Neural cell (in vitro differentiated cells): ENCODE data around the gene ZNF142. TPM values are rescaled to one million over a fixed set of nuclear protein-coding genes. Genes with fewer than 3 reads are reported as not detected.

Source experiments
- H2AFZ ChIP-seq: fragments of 200-600, 300-800 bp; sonication (generic), shearing (Covaris generic); 2 replicates; pipeline ENCODE4 v1.6.0; 2014; ENCODE audit warnings: low read depth, mild to moderate bottlenecking, antibody characterized with exemption, low read length, moderate library complexity
- H3F3A ChIP-seq: fragments of 200-600 bp; shearing (Covaris generic); 2 replicates; pipeline ENCODE4 v1.6.1; 2016; ENCODE audit warnings: mild to moderate bottlenecking, moderate library complexity, mixed read lengths, antibody characterized with exemption, low read length; ENCODE audit not compliant: insufficient read depth, poor library complexity, severe bottlenecking
- H3K27ac ChIP-seq: fragments of 200-600, 300-800 bp; sonication (generic), shearing (Covaris generic); 2 replicates; pipeline ENCODE4 v1.5.1; 2014; ENCODE audit warnings: mild to moderate bottlenecking, low read length, moderate library complexity
- H3K27me3 ChIP-seq: fragments of 300-800, 200-600 bp; sonication (generic), shearing (Covaris generic); 2 replicates; pipeline ENCODE4 v1.6.0; 2014; ENCODE audit warnings: mild to moderate bottlenecking, low read depth, low read length, moderate library complexity; ENCODE audit not compliant: insufficient read depth
- H3K36me3 ChIP-seq: fragments of 300-800, 200-600 bp; sonication (generic), shearing (Covaris generic); 2 replicates; pipeline ENCODE4 v1.5.1; 2014; ENCODE audit warnings: mild to moderate bottlenecking, antibody characterized with exemption, low read length, moderate library complexity; ENCODE audit not compliant: insufficient read depth
- H3K4me2 ChIP-seq: fragments of 300-800, 200-600 bp; sonication (generic), shearing (Covaris generic); 2 replicates; pipeline ENCODE4 v1.6.0; 2014; ENCODE audit warnings: mild to moderate bottlenecking, low read length
- H3K4me3 ChIP-seq: fragments of 300-800, 200-600 bp; sonication (generic), shearing (Covaris generic); 2 replicates; pipeline ENCODE4 v1.5.1; 2014; ENCODE audit warnings: mild to moderate bottlenecking, low read length, moderate library complexity
- H3K79me2 ChIP-seq: fragments of 200-600 bp; shearing (Covaris generic); replicated peaks from 2 replicates; pipeline ENCODE4 v1.6.0; 2014; ENCODE audit warnings: mild to moderate bottlenecking, low read length, moderate library complexity; ENCODE audit not compliant: insufficient read depth
- H3K9ac ChIP-seq: fragments of 300-800, 200-600 bp; sonication (generic), shearing (Covaris generic); 2 replicates; pipeline ENCODE4 v1.6.1; 2016; ENCODE audit warnings: mild to moderate bottlenecking, low read length, mixed read lengths
- H3K9me2 ChIP-seq: fragments of 200-600 bp; shearing (Covaris generic); 2 replicates; pipeline ENCODE4 v1.6.1; 2016; ENCODE audit warnings: mild to moderate bottlenecking, low read length, mixed read lengths; ENCODE audit not compliant: insufficient read depth
- H3K9me3 ChIP-seq: fragments of 200-600, 300-800 bp; sonication (generic), shearing (Covaris generic); 2 replicates; pipeline ENCODE4 v1.6.1; 2016; ENCODE audit warnings: mild to moderate bottlenecking, mixed run types, low read length, moderate library complexity, mixed read lengths
- H4K20me1 ChIP-seq: fragments of 200-600 bp; shearing (Covaris generic); 2 replicates; pipeline ENCODE4 v1.6.1; 2016; ENCODE audit warnings: mild to moderate bottlenecking, mixed run types; ENCODE audit not compliant: insufficient read depth
- EP300 ChIP-seq: fragments of 450-650 bp; conservative IDR thresholded peaks from 2 replicates; pipeline ENCODE4 v1.6.1; 2014; ENCODE audit warnings: antibody characterized with exemption, mild to moderate bottlenecking, moderate library complexity; ENCODE audit not compliant: poor library complexity, severe bottlenecking
- EZH2 ChIP-seq: fragments of 200-600, 300-800 bp; shearing (Covaris generic), sonication (generic); IDR thresholded peaks from 2 replicates; pipeline ENCODE4 v1.6.1; 2014; ENCODE audit warnings: antibody characterized with exemption, low read length, borderline replicate concordance, mild to moderate bottlenecking; ENCODE audit not compliant: insufficient read depth, poor library complexity, severe bottlenecking
- MXI1 ChIP-seq: fragments of 450-650 bp; conservative IDR thresholded peaks from 2 replicates; pipeline ENCODE4 v1.6.1; 2014; ENCODE audit warnings: antibody characterized with exemption, mild to moderate bottlenecking; ENCODE audit not compliant: poor library complexity, severe bottlenecking
- POLR2AphosphoS5 ChIP-seq: IDR thresholded peaks from 2 replicates; pipeline ENCODE4 v1.6.1; 2012
- RAD21 ChIP-seq: fragments of 450-650 bp; conservative IDR thresholded peaks from 2 replicates; pipeline ENCODE4 v1.6.1; 2014; ENCODE audit warnings: antibody characterized with exemption, mild to moderate bottlenecking, moderate library complexity
- SMC3 ChIP-seq: fragments of 450-650 bp; conservative IDR thresholded peaks from 2 replicates; pipeline ENCODE4 v1.6.1; 2014; ENCODE audit warnings: antibody characterized with exemption, mild to moderate bottlenecking, moderate library complexity; ENCODE audit not compliant: poor library complexity
- TAF1 ChIP-seq: IDR thresholded peaks from 2 replicates; pipeline ENCODE4 v1.6.1; 2012; ENCODE audit warnings: low read depth
- polyA plus RNA-seq: library from polyadenylated mRNA; depleted of rRNA; stranded (reverse); fragments of >200 nt; gene quantifications from 2 replicates; pipeline ENCODE4 v1.2.3, GENCODE V29; 2014
- TF ChIP-seq, protein P1 (sequence below): IDR thresholded peaks from 2 replicates; pipeline ENCODE4 v1.6.1; 2012; ENCODE audit warnings: borderline replicate concordance
- TF ChIP-seq, protein P2 (sequence below): fragments of 450-650 bp; IDR thresholded peaks from 2 replicates; pipeline ENCODE4 v1.5.1; 2014; ENCODE audit warnings: antibody characterized with exemption, mild to moderate bottlenecking, moderate library complexity; ENCODE audit not compliant: poor library complexity, severe bottlenecking

The ZNF142 gene
- polyA plus RNA-seq, 1 donor from 2014 or later: 4.8 TPM

DNA sequence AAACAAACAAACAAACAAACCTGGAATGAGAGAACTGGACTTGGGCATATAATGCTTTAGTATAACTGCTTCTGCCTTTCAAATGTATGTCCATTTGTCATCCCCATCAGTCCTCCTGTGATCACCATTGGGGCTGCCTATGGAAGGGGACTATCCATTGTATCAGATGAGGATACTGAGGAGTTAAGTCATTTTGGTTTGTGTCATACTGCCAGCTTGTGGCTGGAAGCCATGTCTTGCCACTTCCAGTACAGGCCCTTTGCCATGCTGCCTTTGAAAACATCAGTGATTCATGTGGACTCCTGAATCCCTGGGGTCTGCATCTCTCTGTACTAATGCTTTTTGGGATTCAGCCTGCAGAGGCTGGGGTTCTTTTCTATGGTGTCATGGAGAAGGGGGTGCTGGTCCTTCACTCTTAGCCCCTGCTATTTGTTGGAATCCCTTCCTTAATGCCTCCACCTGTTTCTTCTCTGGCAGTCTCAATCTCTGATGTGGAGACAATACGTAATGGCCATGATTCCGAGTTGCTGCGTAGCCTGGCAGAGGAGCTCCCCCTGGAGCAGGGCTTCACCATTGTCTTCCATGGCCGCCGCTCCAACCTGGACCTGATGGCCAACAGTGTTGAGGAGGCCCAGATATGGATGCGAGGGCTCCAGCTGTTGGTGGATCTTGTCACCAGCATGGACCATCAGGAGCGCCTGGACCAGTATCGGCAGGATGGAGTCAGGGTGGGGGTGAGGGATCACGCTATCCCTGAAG, 41.1 kb downstream of the ZNF142 start:
- no peak overlapping the region for H3K4me3 ChIP-seq
- H3F3A ChIP-seq: no peaks in the 10 kb centered on the region
- H3K27me3 ChIP-seq: no peaks in the 10 kb centered on the region
- H3K4me2 ChIP-seq: no peak overlapping the region
- no peak overlapping the region for H3K27ac ChIP-seq
- no peaks in the 10 kb centered on the region for H3K79me2 ChIP-seq
- H3K9me3 ChIP-seq: no peaks in the 10 kb centered on the region
- no peak overlapping the region for H3K9ac ChIP-seq
- no peaks in the 10 kb centered on the region for H4K20me1 ChIP-seq
- H3K36me3 ChIP-seq: no peaks in the 10 kb centered on the region
- no peaks in the 10 kb centered on the region for H3K9me2 ChIP-seq
- TF ChIP-seq MXI1: no peak
- TF ChIP-seq SMC3: no peak
- no peak for TF ChIP-seq EZH2
- no peak for TF ChIP-seq EP300
- no peak for TF ChIP-seq POLR2AphosphoS5
- no peak for TF ChIP-seq RAD21
- TF ChIP-seq, protein P1, sequence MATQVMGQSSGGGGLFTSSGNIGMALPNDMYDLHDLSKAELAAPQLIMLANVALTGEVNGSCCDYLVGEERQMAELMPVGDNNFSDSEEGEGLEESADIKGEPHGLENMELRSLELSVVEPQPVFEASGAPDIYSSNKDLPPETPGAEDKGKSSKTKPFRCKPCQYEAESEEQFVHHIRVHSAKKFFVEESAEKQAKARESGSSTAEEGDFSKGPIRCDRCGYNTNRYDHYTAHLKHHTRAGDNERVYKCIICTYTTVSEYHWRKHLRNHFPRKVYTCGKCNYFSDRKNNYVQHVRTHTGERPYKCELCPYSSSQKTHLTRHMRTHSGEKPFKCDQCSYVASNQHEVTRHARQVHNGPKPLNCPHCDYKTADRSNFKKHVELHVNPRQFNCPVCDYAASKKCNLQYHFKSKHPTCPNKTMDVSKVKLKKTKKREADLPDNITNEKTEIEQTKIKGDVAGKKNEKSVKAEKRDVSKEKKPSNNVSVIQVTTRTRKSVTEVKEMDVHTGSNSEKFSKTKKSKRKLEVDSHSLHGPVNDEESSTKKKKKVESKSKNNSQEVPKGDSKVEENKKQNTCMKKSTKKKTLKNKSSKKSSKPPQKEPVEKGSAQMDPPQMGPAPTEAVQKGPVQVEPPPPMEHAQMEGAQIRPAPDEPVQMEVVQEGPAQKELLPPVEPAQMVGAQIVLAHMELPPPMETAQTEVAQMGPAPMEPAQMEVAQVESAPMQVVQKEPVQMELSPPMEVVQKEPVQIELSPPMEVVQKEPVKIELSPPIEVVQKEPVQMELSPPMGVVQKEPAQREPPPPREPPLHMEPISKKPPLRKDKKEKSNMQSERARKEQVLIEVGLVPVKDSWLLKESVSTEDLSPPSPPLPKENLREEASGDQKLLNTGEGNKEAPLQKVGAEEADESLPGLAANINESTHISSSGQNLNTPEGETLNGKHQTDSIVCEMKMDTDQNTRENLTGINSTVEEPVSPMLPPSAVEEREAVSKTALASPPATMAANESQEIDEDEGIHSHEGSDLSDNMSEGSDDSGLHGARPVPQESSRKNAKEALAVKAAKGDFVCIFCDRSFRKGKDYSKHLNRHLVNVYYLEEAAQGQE: no peak
- TF ChIP-seq, protein P2, sequence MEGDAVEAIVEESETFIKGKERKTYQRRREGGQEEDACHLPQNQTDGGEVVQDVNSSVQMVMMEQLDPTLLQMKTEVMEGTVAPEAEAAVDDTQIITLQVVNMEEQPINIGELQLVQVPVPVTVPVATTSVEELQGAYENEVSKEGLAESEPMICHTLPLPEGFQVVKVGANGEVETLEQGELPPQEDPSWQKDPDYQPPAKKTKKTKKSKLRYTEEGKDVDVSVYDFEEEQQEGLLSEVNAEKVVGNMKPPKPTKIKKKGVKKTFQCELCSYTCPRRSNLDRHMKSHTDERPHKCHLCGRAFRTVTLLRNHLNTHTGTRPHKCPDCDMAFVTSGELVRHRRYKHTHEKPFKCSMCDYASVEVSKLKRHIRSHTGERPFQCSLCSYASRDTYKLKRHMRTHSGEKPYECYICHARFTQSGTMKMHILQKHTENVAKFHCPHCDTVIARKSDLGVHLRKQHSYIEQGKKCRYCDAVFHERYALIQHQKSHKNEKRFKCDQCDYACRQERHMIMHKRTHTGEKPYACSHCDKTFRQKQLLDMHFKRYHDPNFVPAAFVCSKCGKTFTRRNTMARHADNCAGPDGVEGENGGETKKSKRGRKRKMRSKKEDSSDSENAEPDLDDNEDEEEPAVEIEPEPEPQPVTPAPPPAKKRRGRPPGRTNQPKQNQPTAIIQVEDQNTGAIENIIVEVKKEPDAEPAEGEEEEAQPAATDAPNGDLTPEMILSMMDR: no peak
- no peak for TF ChIP-seq TAF1
- H2AFZ ChIP-seq: no peak overlapping the region

DNA sequence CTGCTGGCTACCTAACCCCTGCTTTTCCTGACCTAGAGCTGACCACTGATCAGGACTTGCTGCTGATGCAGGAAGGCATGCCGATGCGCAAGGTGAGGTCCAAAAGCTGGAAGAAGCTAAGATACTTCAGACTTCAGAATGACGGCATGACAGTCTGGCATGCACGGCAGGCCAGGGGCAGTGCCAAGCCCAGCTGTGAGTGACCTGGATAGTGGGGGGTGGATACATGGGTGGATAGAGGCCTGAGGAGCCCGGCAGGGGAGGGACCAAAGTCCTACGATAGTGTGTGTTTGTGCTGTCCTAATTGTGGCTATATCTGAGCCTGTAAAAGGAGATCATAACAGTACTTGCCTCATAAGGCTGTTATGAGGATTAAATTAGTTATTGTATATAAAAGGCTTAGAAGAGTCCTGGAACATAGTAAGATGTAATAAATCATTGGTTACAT, 43.5 kb downstream of the ZNF142 start:
- Histone ChIP-seq H3K27ac (no peak overlapping the region), H3K36me3 (no peaks in the 10 kb centered on the region), H3K4me3 (no peak overlapping the region), H3K27me3 (no peaks in the 10 kb centered on the region), H3F3A (no peaks in the 10 kb centered on the region), H2AFZ (no peak overlapping the region), H3K79me2 (no peaks in the 10 kb centered on the region), H3K9me2 (no peaks in the 10 kb centered on the region), H3K4me2 (no peak overlapping the region), H3K9me3 (no peaks in the 10 kb centered on the region), H3K9ac (no peak overlapping the region), H4K20me1 (no peaks in the 10 kb centered on the region)
- TF ChIP-seq, protein P2: no peak
- TF ChIP-seq, protein P1: no peak
- TF ChIP-seq SMC3 (no peak), EP300 (no peak), POLR2AphosphoS5 (no peak), MXI1 (no peak), EZH2 (no peak), TAF1 (no peak), RAD21 (no peak)
